H1 (cell line): ENCODE results near the gene CBARP. TPM values are rescaled to one million over a fixed set of nuclear protein-coding genes. Genes with fewer than 3 reads are reported as not detected.

ENCODE experiments used
- CTCF ChIA-PET: fragments of 300-600 bp; sonication (Branson Sonifier 250); formaldehyde crosslinking; loops from one replicate; lab custom pipeline; 2021; ENCODE audit not compliant: partially characterized antibody; lab: Charles Lee
- POLR2A ChIA-PET: fragments of 300-600 bp; sonication (Branson Sonifier 250); formaldehyde crosslinking; loops from one replicate; lab custom pipeline; 2021; ENCODE audit warnings: inconsistent platforms; ENCODE audit not compliant: partially characterized antibody; lab: Charles Lee
- DNase-seq, 2 experiments: peaks; one replicate each; pipeline versions ENCODE4 v3.0.0 to v3.0.0-alpha.2; 2010 to 2022; ENCODE audit warnings: low spot score in 2 of 2, low read depth in 1 of 2, mixed read lengths in 1 of 2
- FAIRE-seq: peaks from 2 replicates; lab custom pipeline; 2011; peaks lifted over from hg19 to GRCh38; lab: Jason Lieb, UNC
- H2AFZ ChIP-seq: 2 replicates; pipeline ENCODE4 v1.8.1; 2012; ENCODE audit warnings: low read length, inconsistent platforms
- H2AK5ac ChIP-seq: 2 replicates; pipeline ENCODE4 v1.6.1; 2013; ENCODE audit warnings: low read depth, low read length
- H2BK120ac ChIP-seq: replicated peaks from 2 replicates; pipeline ENCODE3; 2013; ENCODE audit warnings: low read depth, low read length, inconsistent platforms
- H2BK12ac ChIP-seq: 2 replicates; pipeline ENCODE4 v1.6.1; 2013; ENCODE audit warnings: low read depth, low read length
- H2BK15ac ChIP-seq: 2 replicates; pipeline ENCODE4 v1.6.1; 2013; ENCODE audit warnings: low read length
- H2BK20ac ChIP-seq: 2 replicates; pipeline ENCODE4 v1.6.1; 2013; ENCODE audit warnings: low read length
- H2BK5ac ChIP-seq: 2 replicates; pipeline ENCODE4 v1.6.1; 2013; ENCODE audit warnings: low read depth, low read length
- H3K14ac ChIP-seq: 2 replicates; pipeline ENCODE4 v1.6.1; 2013; ENCODE audit warnings: inconsistent platforms; ENCODE audit not compliant: insufficient read length
- H3K18ac ChIP-seq: 2 replicates; pipeline ENCODE4 v1.6.1; 2013; ENCODE audit warnings: low read length; ENCODE audit errors: extremely low read depth
- H3K23ac ChIP-seq: 2 replicates; pipeline ENCODE4 v1.6.1; 2013; ENCODE audit warnings: inconsistent platforms; ENCODE audit not compliant: insufficient read length
- H3K23me2 ChIP-seq: 2 replicates; pipeline ENCODE4 v1.6.1; 2013; ENCODE audit warnings: low read depth, low read length
- H3K27ac ChIP-seq: 2 replicates; pipeline ENCODE4 v1.6.1; 2011; ENCODE audit warnings: low read depth, low read length, inconsistent platforms
- H3K27me3 ChIP-seq, 4 experiments: replicated peaks in 1 of 4; 1 replicate in 1 of 4; 2 replicates in 3 of 4; pipeline versions ENCODE4 v1.6.1 to v1.8.1; 2011 to 2013; ENCODE audit warnings: low read length in 3 of 4, mild to moderate bottlenecking in 3 of 4, inconsistent platforms in 2 of 4, mixed read lengths in 2 of 4, moderate library complexity in 1 of 4; ENCODE audit not compliant: control insufficient read depth in 3 of 4, insufficient read depth in 3 of 4; ENCODE audit errors: extremely low read depth in 1 of 4
- H3K36me3 ChIP-seq, 4 experiments: 2 replicates each; pipeline versions ENCODE4 v1.6.1 to v1.8.1; 2011 to 2013; ENCODE audit warnings: mild to moderate bottlenecking in 4 of 4, low read length in 3 of 4, moderate library complexity in 2 of 4, control low read depth in 1 of 4, inconsistent platforms in 1 of 4; ENCODE audit not compliant: insufficient read depth in 4 of 4, control insufficient read depth in 2 of 4
- H3K4ac ChIP-seq: replicated peaks from 2 replicates; pipeline ENCODE3; 2013; ENCODE audit warnings: low read length, low read depth, mixed read lengths, inconsistent platforms; ENCODE audit not compliant: insufficient read length
- H3K4me1 ChIP-seq, 4 experiments: replicated peaks in 1 of 4; 1 replicate in 1 of 4; 2 replicates in 3 of 4; pipeline versions ENCODE4 v1.6.1 to v1.8.1; 2011 to 2013; ENCODE audit warnings: low read length in 3 of 4, inconsistent platforms in 2 of 4, mixed read lengths in 1 of 4; ENCODE audit not compliant: insufficient read depth in 4 of 4, control insufficient read depth in 3 of 4
- H3K4me2 ChIP-seq, 2 experiments: 2 replicates each; pipeline versions ENCODE4 v1.6.1 to v1.8.1; 2011 to 2013; ENCODE audit warnings: low read depth in 2 of 2, low read length in 2 of 2, control low read depth in 1 of 2, inconsistent platforms in 1 of 2, mild to moderate bottlenecking in 1 of 2; ENCODE audit not compliant: insufficient read depth in 1 of 2
- H3K4me3 ChIP-seq, 4 experiments: fragments of 200-600, 300-600 bp in 1 of 4; sonication (generic), shearing (Covaris generic), sonication (Bioruptor Twin) in 1 of 4; 2 replicates each; pipeline versions ENCODE4 v1.5.1 to v1.8.1; 2011 to 2016; ENCODE audit warnings: low read length in 4 of 4, low read depth in 3 of 4, control low read depth in 2 of 4, inconsistent platforms in 2 of 4, mild to moderate bottlenecking in 2 of 4, mixed read lengths in 1 of 4, moderate library complexity in 1 of 4; ENCODE audit not compliant: insufficient read depth in 2 of 4; ENCODE audit errors: extremely low read depth in 1 of 4
- H3K56ac ChIP-seq: replicated peaks from 2 replicates; pipeline ENCODE3; 2013; ENCODE audit warnings: low read depth, mild to moderate bottlenecking, mixed read lengths, low read length, inconsistent platforms; ENCODE audit not compliant: insufficient read length
- H3K79me1 ChIP-seq: 2 replicates; pipeline ENCODE4 v1.6.1; 2013; ENCODE audit warnings: low read depth, low read length, control low read depth
- H3K79me2 ChIP-seq, 2 experiments: 2 replicates each; pipeline versions ENCODE4 v1.6.1 to v1.8.1; 2012 to 2013; ENCODE audit warnings: low read length in 2 of 2, mild to moderate bottlenecking in 2 of 2, inconsistent platforms in 1 of 2; ENCODE audit not compliant: insufficient read depth in 2 of 2, control insufficient read depth in 1 of 2
- H3K9ac ChIP-seq, 4 experiments: replicated peaks in 1 of 4; 1 replicate in 1 of 4; 2 replicates in 3 of 4; pipeline versions ENCODE4 v1.6.1 to v1.8.1; 2011 to 2013; ENCODE audit warnings: low read depth in 3 of 4, low read length in 3 of 4, control low read depth in 2 of 4, mild to moderate bottlenecking in 2 of 4, moderate library complexity in 2 of 4, inconsistent platforms in 1 of 4; ENCODE audit errors: extremely low read depth in 1 of 4
- H3K9me3 ChIP-seq, 2 experiments: 2 replicates each; pipeline versions ENCODE4 v1.6.1 to v1.8.1; 2012 to 2013; ENCODE audit warnings: mild to moderate bottlenecking in 2 of 2, moderate library complexity in 2 of 2, control low read depth in 1 of 2, inconsistent platforms in 1 of 2, low read depth in 1 of 2, low read length in 1 of 2, mixed read lengths in 1 of 2; ENCODE audit not compliant: insufficient read depth in 2 of 2
- H4K20me1 ChIP-seq, 2 experiments: replicated peaks in 1 of 2; 2 replicates each; pipeline versions ENCODE3 to v1.8.1; 2011 to 2013; ENCODE audit warnings: inconsistent platforms in 2 of 2, low read length in 2 of 2, mild to moderate bottlenecking in 1 of 2; ENCODE audit not compliant: insufficient read depth in 2 of 2, control insufficient read depth in 1 of 2
- H4K5ac ChIP-seq: 2 replicates; pipeline ENCODE4 v1.6.1; 2013; ENCODE audit warnings: low read length, low read depth, mixed read lengths, inconsistent platforms; ENCODE audit not compliant: insufficient read length
- H4K8ac ChIP-seq: 2 replicates; pipeline ENCODE4 v1.8.0; 2013; ENCODE audit warnings: mild to moderate bottlenecking, moderate library complexity, low read length, inconsistent platforms; ENCODE audit not compliant: insufficient read depth; ENCODE audit errors: extremely low read depth
- H4K91ac ChIP-seq: replicated peaks from 2 replicates; pipeline ENCODE3; 2013; ENCODE audit warnings: low read length, mixed read lengths, inconsistent platforms; ENCODE audit not compliant: insufficient read length
- ASH2L ChIP-seq: fragments of 200-600, 300-600 bp; sonication (generic); IDR thresholded peaks from one replicate; pipeline ENCODE4 v1.7.1; 2017; ENCODE audit warnings: low read length
- CBX8 ChIP-seq: fragments of 300-800, 300-1000 bp; sonication (generic); IDR thresholded peaks from 2 replicates; pipeline ENCODE4 v1.7.1; 2016; ENCODE audit warnings: low read depth, low read length, borderline replicate concordance
- CHD1 ChIP-seq: IDR thresholded peaks from 2 replicates; pipeline ENCODE4 v1.6.1; 2012; ENCODE audit warnings: low read depth, low read length, improper control_type of control experiment
- CTBP2 ChIP-seq: IDR thresholded peaks from 2 replicates; pipeline ENCODE4 v1.7.0; 2011; ENCODE audit warnings: borderline replicate concordance, mild to moderate bottlenecking, moderate library complexity, mixed read lengths, low read length; ENCODE audit not compliant: insufficient read depth, insufficient read length
- HDAC6 ChIP-seq: IDR thresholded peaks from one replicate; pipeline ENCODE4 v1.7.1; 2012; ENCODE audit warnings: low read depth, mild to moderate bottlenecking, inconsistent platforms, low read length, moderate library complexity
- NANOG ChIP-seq: IDR thresholded peaks from 2 replicates; pipeline ENCODE4 v1.6.1; 2011; ENCODE audit warnings: low read length, low read depth, mild to moderate bottlenecking, inconsistent platforms; ENCODE audit not compliant: insufficient read depth, poor library complexity, severe bottlenecking
- RNF2 ChIP-seq: fragments of 200-900, 300-1000 bp; sonication (generic); IDR thresholded peaks from 2 replicates; pipeline ENCODE4 v1.7.1; 2016; ENCODE audit warnings: borderline replicate concordance, low read depth, mild to moderate bottlenecking, antibody characterized with exemption, low read length; ENCODE audit not compliant: poor library complexity, severe bottlenecking; ENCODE audit errors: missing control alignments
- SIX5 ChIP-seq: IDR thresholded peaks from 2 replicates; pipeline ENCODE4 v1.6.1; 2011; ENCODE audit warnings: mild to moderate bottlenecking, low read depth, low read length
- SP2 ChIP-seq: IDR thresholded peaks from 2 replicates; pipeline ENCODE4 v1.6.1; 2012; ENCODE audit warnings: mild to moderate bottlenecking, low read length, inconsistent platforms
- TAF7 ChIP-seq: optimal IDR thresholded peaks from 2 replicates; pipeline ENCODE3; 2011; ENCODE audit warnings: low read depth, mild to moderate bottlenecking, inconsistent platforms, low read length, moderate library complexity, borderline replicate concordance
- TCF12 ChIP-seq: IDR thresholded peaks from 2 replicates; pipeline ENCODE4 v1.6.1; 2011; ENCODE audit warnings: low read depth, mild to moderate bottlenecking, low read length
- YY1 ChIP-seq: IDR thresholded peaks from 2 replicates; pipeline ENCODE4 v1.6.1; 2011; ENCODE audit warnings: low read depth, mild to moderate bottlenecking, low read length
- WGBS, 2 experiments: shearing (Covaris generic) in 1 of 2; methylation state at CpG; one replicate each; pipeline versions ENCODE4 v1.1.6 to v1.1.7; 2013 to 2015; ENCODE audit warnings: low lambda C conversion rate in 2 of 2, mixed read lengths in 2 of 2, inconsistent platforms in 1 of 2, low coverage in 1 of 2, missing lambda C conversion rate in 1 of 2; ENCODE audit not compliant: insufficient replicate concordance in 2 of 2, insufficient coverage in 1 of 2, insufficient read length in 1 of 2; ENCODE audit errors: extremely low coverage in 1 of 2, missing lambda C conversion rate in 1 of 2; 5-methylcytosine and 5-hydroxymethylcytosine counted together
- polyA plus RNA-seq, 7 experiments: library from polyadenylated mRNA; depleted of rRNA in 3 of 7; stranded (reverse) in 5 of 7; unstranded in 2 of 7; fragments of >200 nt in 5 of 7; fragments of 200-250 nt in 2 of 7; gene quantifications; 1 replicate in 5 of 7; 2 replicates in 1 of 7; 4 replicates in 1 of 7; pipeline versions ENCODE4 v1.2.1 to v1.2.3, GENCODE V29; 2011 to 2013; ENCODE audit warnings: missing spikeins in 2 of 7, mixed read lengths in 2 of 7
- total RNA-seq: library from RNA; stranded (reverse); fragmentation: NEBNext Ultra II Directional; extraction: Animal tissue kit (Norgen Biotek cat#: 25700); gene quantifications from 2 replicates; pipeline ENCODE4 v1.2.1, GENCODE V29; 2021

CBARP gene
- total and polyA plus RNA-seq, 2 of the 8 experiments (the other 6 are each of a cell fraction or from before 2014, with no cell fraction given): 4.9 to 14.7 TPM

DNA sequence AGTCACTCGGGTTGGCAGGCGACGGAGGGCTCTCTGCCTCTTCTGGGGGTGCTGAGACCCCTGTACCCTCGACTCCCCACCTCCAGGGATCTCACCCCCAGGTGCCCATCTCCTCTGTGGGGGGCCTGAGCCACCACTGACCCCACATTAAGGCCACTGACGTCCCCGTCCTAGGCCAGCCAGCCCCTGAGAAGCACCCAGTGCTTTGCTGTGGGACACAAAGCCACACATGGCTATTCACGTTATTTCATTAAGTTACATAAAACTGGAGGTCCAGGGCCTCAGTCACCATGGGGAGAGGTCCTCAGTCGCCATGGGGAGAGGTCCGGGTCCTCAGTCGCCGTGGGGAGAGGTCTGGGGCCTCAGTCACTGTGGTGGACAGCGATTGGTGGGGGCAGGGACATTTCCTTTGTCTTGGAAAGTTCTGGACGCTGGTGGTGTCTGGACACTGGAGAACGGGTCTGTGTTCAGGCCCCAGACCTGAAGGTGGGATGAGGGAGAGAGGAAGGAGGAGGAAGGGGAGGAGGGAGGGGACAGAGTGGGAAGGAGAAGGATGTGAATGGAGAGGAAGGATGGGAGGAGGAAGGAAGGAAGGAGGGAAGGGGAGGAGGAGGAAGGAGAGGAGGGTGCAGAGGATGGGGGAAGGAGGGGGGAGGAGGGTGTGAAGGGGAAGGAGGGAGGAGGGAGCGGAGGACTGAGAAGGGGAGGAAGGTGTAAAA, 43.9 kb upstream of the CBARP start:
- Histone ChIP-seq H3K14ac (no peak overlapping the region), H4K5ac (no peak overlapping the region), H3K23me2 (peaks cover 3% of the 10 kb centered on the region; the same call in 1 of the 2 replicates), H2BK12ac (no peak overlapping the region), H2BK20ac (no peak overlapping the region), H2BK120ac (no peak overlapping the region), H3K79me1 (no peaks in the 10 kb centered on the region; the same call in 1 of the 2 replicates), H3K27ac (no peak overlapping the region), H2BK5ac (no peak overlapping the region), H4K91ac (no peak overlapping the region), H2AK5ac (no peak overlapping the region), H3K36me3 (peaks cover 0 to 5% (median 0%) of the 10 kb centered on the region in 4 experiments; a peak in 1 of 8 replicates), H3K4me3 (no peak overlapping the region), H4K20me1 (peaks cover 0 to 10% of the 10 kb centered on the region in 2 experiments), H3K79me2 (peaks cover 0 to under 1% of the 10 kb centered on the region in 2 experiments; a peak in 1 of 4 replicates), H3K9me3 (no peaks in the 10 kb centered on the region), H4K8ac (no peak overlapping the region), H3K27me3 (peaks cover 0 to 21% (median 12%) of the 10 kb centered on the region in 4 experiments; a peak in 5 of 7 replicates), H2BK15ac (no peak overlapping the region), H3K4me2 (no peak overlapping the region), H3K18ac (no peak overlapping the region), H3K56ac (no peak overlapping the region), H3K23ac (no peak overlapping the region), H2AFZ (no peak overlapping the region), H3K4ac (no peak overlapping the region), H3K9ac (no peak overlapping the region), H3K4me1 (peaks cover 0 to 17% (median 9%) of the 10 kb centered on the region in 4 experiments; a peak in 5 of 7 replicates)
- POLR2A ChIA-PET: interaction anchor here (0.7 to 11.4 kb wide), 4 partner anchors 10 to 90 kb away, joined by 3 to 331 read pairs (median 20); partner anchors contain the start of gene CIRBP
- CTCF ChIA-PET: interaction anchor here (1.1 kb wide), 1 partner anchor 74 kb away, joined by 3 read pairs; no protein-coding TSS in a partner anchor
- no peak for FAIRE-seq
- WGBS, 2 experiments: 87% methylated on average over 14 of the region's 15 CpGs; no CpG with 5 or more reads in 1 of the 2 experiments
- DNase-seq: no peak
- no peak for TF ChIP-seq RNF2
- no peak for TF ChIP-seq ASH2L
- no peak for TF ChIP-seq CTBP2
- TF ChIP-seq YY1: no peak
- no peak for TF ChIP-seq SIX5
- TF ChIP-seq NANOG: no peak
- TF ChIP-seq TAF7: no peak
- no peak for TF ChIP-seq CBX8
- TF ChIP-seq HDAC6: no peak
- TF ChIP-seq SP2: no peak
- TF ChIP-seq TCF12: no peak
- no peak for TF ChIP-seq CHD1
